K562 (cell line): ENCODE data around the gene FN1. TPM values are rescaled to one million over a fixed set of nuclear protein-coding genes. Genes with fewer than 3 reads are reported as not detected.
A peak's percentile ranks its signal among the peaks of the same experiment; 100 is the strongest.

ENCODE experiments used
- ATAC-seq: fragments of 200-7000 bp; cut with Tn5 transposase; 3 replicates; pipeline ENCODE4 v1.9.1; 2020; ENCODE audit warnings: moderate library complexity
- BruUV-seq: library from RNA; stranded (reverse); fragments of 400-500 nt; replicated peaks from 2 replicates; lab custom pipeline; 2021; lab: Mats Ljungman, UMichigan
- CTCF ChIA-PET: fragments of 300-600 bp; formaldehyde crosslinking; extraction: SDS; loops from one replicate; lab custom pipeline; 2021; ENCODE audit warnings: low intra/inter-chr PET ratio; lab: Yijun Ruan, JAX
- POLR2A ChIA-PET: fragments of 300-600, 350-650 bp; sonication (Branson Sonifier 250); formaldehyde crosslinking; extraction: SDS; loops from one replicate; lab custom pipeline; 2021; ENCODE audit warnings: antibody characterized with exemption, inconsistent platforms; lab: Yijun Ruan, JAX
- DNase-seq, 4 experiments: peaks; one replicate each; pipeline versions ENCODE4 v3.0.0 to v3.0.0-alpha.2; 2011 to 2018; ENCODE audit warnings: low spot score in 3 of 4, mixed read lengths in 3 of 4; ENCODE audit errors: extremely low read depth in 1 of 4
- FAIRE-seq: peaks from 2 replicates; lab custom pipeline; 2011; peaks lifted over from hg19 to GRCh38; lab: Jason Lieb, UNC
- H2AFZ ChIP-seq: 2 replicates; pipeline ENCODE4 v1.6.0; 2011; ENCODE audit warnings: low read depth, low read length, control low read depth, inconsistent platforms
- H3K27ac ChIP-seq: fragments of 200-600 bp; 3 replicates; pipeline ENCODE4 v1.8.0; 2011; ENCODE audit warnings: low read depth, mild to moderate bottlenecking, control low read depth, inconsistent platforms, low read length, moderate library complexity, mixed read lengths; ENCODE audit errors: extremely low read depth
- H3K27me3 ChIP-seq, 2 experiments: fragments of 300-600 bp in 1 of 2; 2 replicates in 1 of 2; 3 replicates in 1 of 2; pipeline versions ENCODE4 v1.6.0 to v1.8.0; 2011; ENCODE audit warnings: inconsistent platforms in 2 of 2, low read length in 2 of 2, mild to moderate bottlenecking in 1 of 2, mixed read lengths in 1 of 2, moderate library complexity in 1 of 2; ENCODE audit not compliant: control insufficient read depth in 2 of 2, insufficient read depth in 2 of 2
- H3K36me3 ChIP-seq: fragments of 300-600 bp; 3 replicates; pipeline ENCODE4 v1.8.0; 2011; ENCODE audit warnings: mild to moderate bottlenecking, low read length, inconsistent platforms; ENCODE audit not compliant: control insufficient read depth, insufficient read depth
- H3K4me1 ChIP-seq, 2 experiments: fragments of 200-600 bp in 1 of 2; replicated peaks in 1 of 2; 2 replicates in 1 of 2; 3 replicates in 1 of 2; pipeline versions ENCODE4 v1.5.1 to v1.8.0; 2011; ENCODE audit warnings: inconsistent platforms in 2 of 2, low read length in 2 of 2, mild to moderate bottlenecking in 1 of 2, mixed read lengths in 1 of 2, moderate library complexity in 1 of 2; ENCODE audit not compliant: control insufficient read depth in 2 of 2, insufficient read depth in 2 of 2
- H3K4me2 ChIP-seq: 2 replicates; pipeline ENCODE4 v1.6.1; 2011; ENCODE audit warnings: low read length, control low read depth, inconsistent platforms, mixed read lengths; ENCODE audit not compliant: insufficient read depth
- H3K4me3 ChIP-seq: fragments of 200-600 bp; sonication (generic), shearing (Covaris generic); 2 replicates; pipeline ENCODE4 v1.5.1; 2016; ENCODE audit warnings: control low read depth, inconsistent platforms
- H3K79me2 ChIP-seq: fragments of 200-600 bp; 3 replicates; pipeline ENCODE4 v1.8.0; 2011; ENCODE audit warnings: low read length, inconsistent platforms; ENCODE audit not compliant: control insufficient read depth, insufficient read depth
- H3K9ac ChIP-seq, 2 experiments: 2 replicates each; pipeline versions ENCODE4 v1.6.0 to v1.6.1; 2011; ENCODE audit warnings: low read depth in 2 of 2, low read length in 2 of 2, control low read depth in 1 of 2, inconsistent platforms in 1 of 2, mild to moderate bottlenecking in 1 of 2, mixed read lengths in 1 of 2; ENCODE audit not compliant: insufficient read depth in 1 of 2
- H3K9me1 ChIP-seq: one replicate; pipeline ENCODE4 v1.6.0; 2011; ENCODE audit warnings: inconsistent platforms, mild to moderate bottlenecking, low read length, moderate library complexity; ENCODE audit not compliant: control insufficient read depth, insufficient read depth
- H3K9me3 ChIP-seq: replicated peaks from 2 replicates; pipeline ENCODE4 v1.5.1; 2011; ENCODE audit warnings: low read depth, low read length, inconsistent platforms; ENCODE audit not compliant: control insufficient read depth, insufficient read depth
- H4K20me1 ChIP-seq: replicated peaks from 2 replicates; pipeline ENCODE4 v1.6.1; 2011; ENCODE audit warnings: low read length, inconsistent platforms, mixed read lengths; ENCODE audit not compliant: control insufficient read depth, insufficient read depth
- ATF1 ChIP-seq, 2 experiments: fragments of 450-650 bp in 1 of 2; IDR thresholded peaks; 2 replicates each; pipeline ENCODE4 v1.6.1; 2016; ENCODE audit warnings: missing compliant biosample characterization in 1 of 2, missing genetic modification characterization in 1 of 2
- BACH1 ChIP-seq: fragments of 200-800 bp; sonication (Bioruptor generic); IDR thresholded peaks from 2 replicates; pipeline ENCODE4 v1.6.1; 2016; ENCODE audit warnings: missing genetic modification characterization, missing compliant biosample characterization
- CBFA2T3 ChIP-seq: fragments of 450-650 bp; IDR thresholded peaks from 2 replicates; pipeline ENCODE4 v1.6.1; 2017
- CBX3 ChIP-seq, 2 experiments: IDR thresholded peaks; 1 replicate in 1 of 2; 2 replicates in 1 of 2; pipeline ENCODE4 v1.6.1; 2012; ENCODE audit warnings: inconsistent platforms in 2 of 2, low read length in 2 of 2, borderline replicate concordance in 1 of 2, control low read depth in 1 of 2
- DDX20 ChIP-seq: fragments of 450-650 bp; IDR thresholded peaks from 2 replicates; pipeline ENCODE4 v1.6.1; 2016; ENCODE audit warnings: missing genetic modification characterization, low read depth, mild to moderate bottlenecking, missing compliant biosample characterization, moderate library complexity
- DLX4 ChIP-seq: fragments of 250-450 bp; sonication (Bioruptor Pico); IDR thresholded peaks from 2 replicates; pipeline ENCODE4 v1.6.1; 2021; ENCODE audit warnings: mild to moderate bottlenecking
- E2F5 ChIP-seq: sonication (generic); formaldehyde crosslinking; IDR thresholded peaks from 2 replicates; pipeline ENCODE4 v1.8.0; 2022; ENCODE audit warnings: mild to moderate bottlenecking, missing genetic modification reagents
- FOXA1 ChIP-seq: fragments of 450-650 bp; IDR thresholded peaks from 2 replicates; pipeline ENCODE4 v1.6.1; 2016; ENCODE audit warnings: mild to moderate bottlenecking, borderline replicate concordance
- FOXP4 ChIP-seq: sonication (generic); formaldehyde crosslinking; IDR thresholded peaks from 2 replicates; pipeline ENCODE4 v1.8.0; 2022; ENCODE audit warnings: mild to moderate bottlenecking, missing genetic modification reagents, borderline replicate concordance
- KDM1A ChIP-seq, 2 experiments: fragments of 450-650 bp; IDR thresholded peaks; 2 replicates each; pipeline ENCODE4 v1.6.1; 2016; ENCODE audit warnings: mild to moderate bottlenecking in 2 of 2
- POLR2H ChIP-seq: IDR thresholded peaks from 2 replicates; pipeline ENCODE4 v1.6.1; 2016; ENCODE audit warnings: missing genetic modification characterization, low read depth, mild to moderate bottlenecking, control low read depth, missing compliant biosample characterization, moderate library complexity
- RBM22 ChIP-seq: fragments of 200-400 bp; formaldehyde crosslinking; IDR thresholded peaks from 2 replicates; pipeline ENCODE4 v1.6.1; 2018; ENCODE audit warnings: low read length, low read depth; ENCODE audit not compliant: poor library complexity, severe bottlenecking
- SNIP1 ChIP-seq: fragments of 450-650 bp; IDR thresholded peaks from 2 replicates; pipeline ENCODE4 v1.7.1; 2017; ENCODE audit warnings: low read depth, mild to moderate bottlenecking
- SUPT5H ChIP-seq: fragments of 450-650 bp; IDR thresholded peaks from 2 replicates; pipeline ENCODE4 v1.6.1; 2016
- TEAD2 ChIP-seq: fragments of 450-650 bp; IDR thresholded peaks from 2 replicates; pipeline ENCODE4 v1.6.1; 2016; ENCODE audit warnings: missing genetic modification characterization, control low read depth, missing compliant biosample characterization
- WGBS: fragments of 100-300 bp; shearing (Covaris generic); methylation state at CpG from one replicate; pipeline ENCODE4 v1.1.6; 2016; ENCODE audit warnings: low coverage, mixed read lengths; ENCODE audit not compliant: insufficient coverage; ENCODE audit errors: missing lambda C conversion rate; 5-methylcytosine and 5-hydroxymethylcytosine counted together
- in situ Hi-C: fragments of 300-500 bp; cut with MboI; formaldehyde crosslinking; loops from 4 replicates; pipeline ENCODE4 v1.15.0; 2018; ENCODE audit warnings: inconsistent platforms, mixed read lengths
- intact Hi-C: fragments of 100-400 bp; cut with micrococcal nuclease; formaldehyde crosslinking; loops from 2 replicates; pipeline ENCODE4 v1.14.2; 2022
- polyA plus RNA-seq, 8 experiments: library from polyadenylated mRNA; depleted of rRNA in 4 of 8; stranded (reverse) in 5 of 8; unstranded in 3 of 8; fragments of >200 nt; fragmentation: Nextera tagmentation in 2 of 8; fragmentation: Illumina TruSeq in 1 of 8; extraction: Ambion mirVana in 2 of 8; extraction: Trizol in 1 of 8; gene quantifications; 2 replicates each; pipeline versions ENCODE4 v1.2.1 to v1.2.3, GENCODE V29; 2011 to 2014; ENCODE audit warnings: inconsistent platforms in 1 of 8, missing spikeins in 1 of 8
- total RNA-seq, 7 experiments: library from RNA; depleted of rRNA in 6 of 7; stranded (reverse); fragments of >200 nt in 6 of 7; fragmentation: Illumina TruSeq in 2 of 7; extraction: Trizol in 2 of 7; gene quantifications; 2 replicates each; pipeline versions ENCODE4 v1.2.1 to v1.2.3, GENCODE V29; 2011 to 2021; ENCODE audit warnings: low replicate concordance in 1 of 7

Gene FN1
- total and polyA plus RNA-seq, 9 of the 15 experiments (the other 6 are each of a cell fraction or from before 2014, with no cell fraction given), result 7.4 to 19.1 (median 11.2) TPM

- WGBS, result 21% methylated on average over 2 of the region's 7 CpGs
- Histone ChIP-seq H3K9me3 (no peaks in the 10 kb centered on the region), H3K27ac (no peak overlapping the region), H3K36me3 (peaks cover 87% of the 10 kb centered on the region), H4K20me1 (no peaks in the 10 kb centered on the region), H3K4me1 (no peaks in the 10 kb centered on the region; a peak in 1 of 5 replicates), H2AFZ (no peak overlapping the region), H3K27me3 (no peaks in the 10 kb centered on the region), H3K9ac (no peak overlapping the region), H3K9me1 (no peaks in the 10 kb centered on the region), H3K4me2 (no peak overlapping the region), H3K4me3 (no peak overlapping the region), H3K79me2 (peaks cover 81% of the 10 kb centered on the region)
- in situ Hi-C loops, result no loop called here
- peak in 1 of 4 experiments; percentile 27 for DNase-seq
- BruUV-seq, result no TSS peak
- no peak for FAIRE-seq
- ATAC-seq, result peak; percentile 54
- no peak for TF ChIP-seq POLR2H (tag)
- TF ChIP-seq RBM22, result no peak
- no peak for TF ChIP-seq ATF1 (CRISPR knock-in tag; IDR thresholded peaks at IDR 0.05)
- no peak for TF ChIP-seq ATF1 (tag; IDR thresholded peaks at IDR 0.05)
- TF ChIP-seq DLX4 (CRISPR knock-in tag), result no peak
- no peak for TF ChIP-seq FOXP4
- peak; percentile 47 for TF ChIP-seq CBFA2T3
- TF ChIP-seq DDX20, result no peak
- TF ChIP-seq BACH1 (tag), result no peak
- no peak for TF ChIP-seq CBX3 (IDR thresholded peaks at IDR 0.05; ENCODE audit: borderline replicate concordance in 1 of 2, low read length in 2 of 2)
- TF ChIP-seq SUPT5H, result peak; percentile 38; the same call in 1 of the 2 replicates
- no peak for TF ChIP-seq FOXA1
- TF ChIP-seq SNIP1, result no peak
- TF ChIP-seq E2F5 (CRISPR knock-in tag), result no peak
- 0 out of 4 replicates have a peak, but pooled peaks of 1 of the 2 experiments have one; percentile 37 for TF ChIP-seq KDM1A (IDR thresholded peaks at IDR 0.05)
- no peak for TF ChIP-seq TEAD2 (tag)
- intact Hi-C loops, result loop anchor here (5.0 kb wide), 1 partner anchor 33 kb away; no protein-coding TSS in a partner anchor
- ChIA-PET POLR2A (interaction anchor here (1.1 kb wide), 2 partner anchors 9 to 33 kb away, joined by 4 to 8 read pairs; partner anchors contain the start of gene ATIC), CTCF (no interaction called here)
Measured at GRCh38 chr2:215320679-215321078, 115.2 kb downstream of the FN1 start.
